DND-41 (cell line): Measurements from ENCODE around the gene TMEM181.

Experiments used
- ATAC-seq: fragments of 200-7000 bp; cut with Tn5 transposase; 3 replicates; pipeline ENCODE4 v1.9.1; 2021; ENCODE audit warnings: low read depth; ENCODE audit not compliant: insufficient read depth
- DNase-seq: peaks from one replicate; pipeline ENCODE4 v3.0.0-alpha.2; 2020
- H2AFZ ChIP-seq: 2 replicates; pipeline ENCODE4 v1.6.0; 2012; ENCODE audit warnings: low read depth, low read length
- H3K27ac ChIP-seq: 2 replicates; pipeline ENCODE4 v1.5.1; 2012; ENCODE audit warnings: low read length, inconsistent platforms
- H3K27me3 ChIP-seq: fragments of 200-600 bp; sonication (generic); 2 replicates; pipeline ENCODE4 v1.6.0; 2012; ENCODE audit warnings: low read length, mild to moderate bottlenecking, inconsistent platforms; ENCODE audit not compliant: insufficient read depth, poor library complexity
- H3K36me3 ChIP-seq: 2 replicates; pipeline ENCODE4 v1.5.1; 2012; ENCODE audit warnings: low read length, inconsistent platforms; ENCODE audit not compliant: insufficient read depth
- H3K4me1 ChIP-seq: 2 replicates; pipeline ENCODE4 v1.5.1; 2012; ENCODE audit warnings: mild to moderate bottlenecking, low read length; ENCODE audit not compliant: insufficient read depth
- H3K4me2 ChIP-seq: 2 replicates; pipeline ENCODE4 v1.6.0; 2012; ENCODE audit warnings: mild to moderate bottlenecking, moderate library complexity, low read length, inconsistent platforms; ENCODE audit not compliant: insufficient read depth
- H3K4me3 ChIP-seq, 2 experiments: fragments of 200-600 bp in 1 of 2; shearing (Covaris generic) in 1 of 2; 2 replicates each; pipeline ENCODE4 v1.5.1; 2012 to 2016; ENCODE audit warnings: inconsistent platforms in 2 of 2, low read length in 2 of 2, mild to moderate bottlenecking in 2 of 2, low read depth in 1 of 2, moderate library complexity in 1 of 2
- H3K79me2 ChIP-seq: 2 replicates; pipeline ENCODE4 v1.6.0; 2012; ENCODE audit warnings: low read length, inconsistent platforms; ENCODE audit not compliant: insufficient read depth
- H3K9ac ChIP-seq: 2 replicates; pipeline ENCODE4 v1.6.0; 2012; ENCODE audit warnings: low read depth, mild to moderate bottlenecking, inconsistent platforms, low read length, moderate library complexity
- H3K9me3 ChIP-seq: 2 replicates; pipeline ENCODE4 v1.5.1; 2012; ENCODE audit warnings: low read length, moderate library complexity, mild to moderate bottlenecking, inconsistent platforms; ENCODE audit not compliant: insufficient read depth, severe bottlenecking
- H4K20me1 ChIP-seq: 2 replicates; pipeline ENCODE4 v1.6.0; 2012; ENCODE audit warnings: low read length; ENCODE audit not compliant: insufficient read depth
- EZH2 ChIP-seq: IDR thresholded peaks from 3 replicates; pipeline ENCODE4 v1.6.1; 2012; ENCODE audit warnings: borderline replicate concordance, low read depth, mild to moderate bottlenecking, moderate library complexity, low read length, inconsistent platforms; ENCODE audit not compliant: severe bottlenecking
- TF ChIP-seq, protein P1 (sequence below): IDR thresholded peaks from 2 replicates; pipeline ENCODE4 v1.5.1; 2012; ENCODE audit warnings: borderline replicate concordance, low read length, moderate library complexity, mild to moderate bottlenecking; ENCODE audit not compliant: poor library complexity, severe bottlenecking; ENCODE audit errors: extremely low read depth

TMEM181 gene

DNA sequence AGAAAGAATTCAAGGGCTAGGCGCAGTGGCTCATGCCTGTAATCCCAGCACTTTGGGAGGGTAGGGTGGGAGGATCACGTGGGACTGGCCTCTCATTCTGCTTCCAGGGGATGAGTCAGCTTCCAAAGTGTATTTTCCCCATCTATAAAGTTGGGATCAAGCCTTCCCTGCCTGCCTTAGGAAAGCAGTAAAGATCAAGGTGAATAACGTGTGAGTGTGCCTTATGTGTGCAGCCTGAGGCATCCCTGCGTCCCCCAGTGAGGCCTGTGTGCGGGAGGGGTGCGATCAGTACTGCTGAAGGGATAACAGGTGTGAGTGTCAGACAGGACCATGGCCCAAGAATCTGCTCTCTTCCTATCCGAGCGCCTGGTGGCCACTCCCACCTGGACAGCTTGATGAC is 26.8 kb downstream of the TMEM181 start:
- H3K4me3 ChIP-seq: no peak overlapping the region
- peaks cover 4% of the 10 kb centered on the region; the same call in 1 of the 2 replicates for H4K20me1 ChIP-seq
- no peak overlapping the region for H2AFZ ChIP-seq
- peaks cover 82% of the 10 kb centered on the region for H3K36me3 ChIP-seq
- ATAC-seq (no peak), DNase-seq (no peak)
- H3K9ac ChIP-seq: no peak overlapping the region
- no peaks in the 10 kb centered on the region for H3K27me3 ChIP-seq
- no peaks in the 10 kb centered on the region for H3K9me3 ChIP-seq
- no peak overlapping the region for H3K4me2 ChIP-seq
- TF ChIP-seq EZH2: no peak
- H3K79me2 ChIP-seq: no peaks in the 10 kb centered on the region
- no peaks in the 10 kb centered on the region for H3K4me1 ChIP-seq
- no peak overlapping the region for H3K27ac ChIP-seq

DNA sequence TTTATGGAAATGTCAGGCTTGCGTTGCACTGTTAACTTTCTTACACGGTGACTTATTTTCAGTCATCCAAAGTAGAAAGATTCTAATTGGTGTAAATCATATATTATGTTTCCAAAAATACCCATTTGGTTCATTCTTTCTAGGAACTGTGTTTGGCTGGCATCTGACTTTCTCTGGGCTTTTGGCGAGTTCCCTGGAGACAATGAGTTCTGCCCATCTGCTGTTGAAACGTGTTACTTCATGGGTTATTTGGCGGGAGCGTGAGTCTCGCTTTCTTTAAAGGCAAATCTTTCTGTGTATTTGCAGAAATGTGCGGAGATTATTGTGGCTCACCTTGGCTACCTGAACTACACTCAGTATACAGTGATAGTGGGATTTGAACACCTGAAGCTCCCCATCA is 29.5 kb downstream of the TMEM181 start:
- no peak for TF ChIP-seq EZH2
- TF ChIP-seq, protein P1, sequence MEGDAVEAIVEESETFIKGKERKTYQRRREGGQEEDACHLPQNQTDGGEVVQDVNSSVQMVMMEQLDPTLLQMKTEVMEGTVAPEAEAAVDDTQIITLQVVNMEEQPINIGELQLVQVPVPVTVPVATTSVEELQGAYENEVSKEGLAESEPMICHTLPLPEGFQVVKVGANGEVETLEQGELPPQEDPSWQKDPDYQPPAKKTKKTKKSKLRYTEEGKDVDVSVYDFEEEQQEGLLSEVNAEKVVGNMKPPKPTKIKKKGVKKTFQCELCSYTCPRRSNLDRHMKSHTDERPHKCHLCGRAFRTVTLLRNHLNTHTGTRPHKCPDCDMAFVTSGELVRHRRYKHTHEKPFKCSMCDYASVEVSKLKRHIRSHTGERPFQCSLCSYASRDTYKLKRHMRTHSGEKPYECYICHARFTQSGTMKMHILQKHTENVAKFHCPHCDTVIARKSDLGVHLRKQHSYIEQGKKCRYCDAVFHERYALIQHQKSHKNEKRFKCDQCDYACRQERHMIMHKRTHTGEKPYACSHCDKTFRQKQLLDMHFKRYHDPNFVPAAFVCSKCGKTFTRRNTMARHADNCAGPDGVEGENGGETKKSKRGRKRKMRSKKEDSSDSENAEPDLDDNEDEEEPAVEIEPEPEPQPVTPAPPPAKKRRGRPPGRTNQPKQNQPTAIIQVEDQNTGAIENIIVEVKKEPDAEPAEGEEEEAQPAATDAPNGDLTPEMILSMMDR: no peak
- H3K27ac ChIP-seq: no peak overlapping the region
- peaks cover 91% of the 10 kb centered on the region for H3K36me3 ChIP-seq
- no peak for DNase-seq
- H2AFZ ChIP-seq: no peak overlapping the region
- H3K4me3 ChIP-seq: no peak overlapping the region
- no peak for ATAC-seq
- no peak overlapping the region for H3K4me2 ChIP-seq
- H3K9ac ChIP-seq: no peak overlapping the region
- H4K20me1 ChIP-seq: peaks cover 4% of the 10 kb centered on the region; the same call in 1 of the 2 replicates
- H3K9me3 ChIP-seq: no peaks in the 10 kb centered on the region
- H3K27me3 ChIP-seq: no peaks in the 10 kb centered on the region
- H3K4me1 ChIP-seq: no peaks in the 10 kb centered on the region
- no peaks in the 10 kb centered on the region for H3K79me2 ChIP-seq

DNA sequence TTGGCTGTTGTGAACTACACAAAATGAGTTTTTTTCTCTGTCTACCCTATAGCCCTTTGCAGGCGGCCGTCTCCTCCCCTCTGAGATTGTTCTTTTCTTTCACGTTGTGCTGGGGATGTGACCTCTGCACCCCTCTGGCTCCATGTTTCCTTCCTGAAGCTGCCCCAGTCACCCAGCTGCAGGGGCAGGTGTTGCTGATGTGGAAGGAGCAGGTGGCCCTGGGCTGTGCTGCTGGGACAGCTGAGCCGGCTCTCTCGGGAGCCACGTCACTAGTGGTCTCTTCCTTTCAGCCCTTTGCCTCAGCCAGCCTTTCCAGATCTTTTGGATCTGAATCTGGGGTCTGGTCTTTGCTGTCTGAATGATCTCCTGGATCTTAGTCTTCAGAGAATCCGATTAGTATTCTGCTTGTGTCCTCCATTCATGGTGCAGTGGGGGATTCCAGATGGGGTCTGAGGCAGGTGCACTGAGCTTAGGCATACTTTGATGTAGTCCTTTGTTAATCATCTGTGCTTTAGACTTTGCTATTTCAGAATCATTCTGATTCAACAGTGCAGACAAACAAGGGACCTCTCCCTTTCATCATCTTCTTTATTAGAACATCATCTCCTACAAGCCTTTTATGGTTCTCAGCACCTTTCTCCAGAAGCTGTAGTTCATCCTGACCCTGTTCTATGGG is 31.4 kb downstream of the TMEM181 start:
- no peak overlapping the region for H3K4me2 ChIP-seq
- H3K36me3 ChIP-seq: peaks cover 92% of the 10 kb centered on the region
- H3K27me3 ChIP-seq: no peaks in the 10 kb centered on the region
- H3K27ac ChIP-seq: no peak overlapping the region
- H3K9me3 ChIP-seq: no peaks in the 10 kb centered on the region
- ATAC-seq: no peak
- no peak overlapping the region for H3K9ac ChIP-seq
- H4K20me1 ChIP-seq: peaks cover 4% of the 10 kb centered on the region; the same call in 1 of the 2 replicates
- no peak overlapping the region for H2AFZ ChIP-seq
- DNase-seq: no peak
- no peaks in the 10 kb centered on the region for H3K4me1 ChIP-seq
- H3K4me3 ChIP-seq: no peak overlapping the region
- no peaks in the 10 kb centered on the region for H3K79me2 ChIP-seq
- TF ChIP-seq, protein P1: no peak
- TF ChIP-seq EZH2: no peak

DNA sequence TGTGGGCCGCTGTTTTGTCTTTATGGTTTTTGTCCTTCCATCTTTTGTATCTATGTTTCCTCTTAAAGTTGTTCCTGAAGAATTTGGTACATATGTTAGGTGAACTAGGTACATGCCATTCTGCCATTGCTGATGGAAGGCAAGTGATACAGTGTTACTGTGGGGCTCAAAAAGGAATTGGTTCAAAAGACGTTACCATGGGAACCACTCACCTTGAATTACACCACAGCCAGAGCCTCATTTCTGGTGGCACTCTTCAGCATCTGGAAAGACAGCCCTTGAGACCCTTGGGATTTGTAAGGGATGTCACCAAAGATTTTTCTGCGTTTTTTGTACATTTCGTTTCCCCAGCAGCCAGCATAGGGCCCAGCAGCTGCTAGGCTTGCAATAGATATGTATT is 31.9 kb downstream of the TMEM181 start:
- H3K79me2 ChIP-seq: no peaks in the 10 kb centered on the region
- no peaks in the 10 kb centered on the region for H3K9me3 ChIP-seq
- no peak overlapping the region for H3K4me3 ChIP-seq
- TF ChIP-seq, protein P1: no peak
- no peak for TF ChIP-seq EZH2
- H3K27me3 ChIP-seq: no peaks in the 10 kb centered on the region
- no peak overlapping the region for H3K27ac ChIP-seq
- peaks cover 91% of the 10 kb centered on the region for H3K36me3 ChIP-seq
- H3K9ac ChIP-seq: no peak overlapping the region
- H3K4me2 ChIP-seq: no peak overlapping the region
- H2AFZ ChIP-seq: no peak overlapping the region
- no peaks in the 10 kb centered on the region for H3K4me1 ChIP-seq
- DNase-seq: no peak
- H4K20me1 ChIP-seq: peaks cover 4% of the 10 kb centered on the region; the same call in 1 of the 2 replicates
- ATAC-seq: no peak
